Right kidney (tissue), 1 donor: ENCODE results near the gene ZCCHC24.

Experiments
- DNase-seq: peaks from one replicate; pipeline ENCODE4 v3.0.0-alpha.2; 2016

The ZCCHC24 gene

DNA sequence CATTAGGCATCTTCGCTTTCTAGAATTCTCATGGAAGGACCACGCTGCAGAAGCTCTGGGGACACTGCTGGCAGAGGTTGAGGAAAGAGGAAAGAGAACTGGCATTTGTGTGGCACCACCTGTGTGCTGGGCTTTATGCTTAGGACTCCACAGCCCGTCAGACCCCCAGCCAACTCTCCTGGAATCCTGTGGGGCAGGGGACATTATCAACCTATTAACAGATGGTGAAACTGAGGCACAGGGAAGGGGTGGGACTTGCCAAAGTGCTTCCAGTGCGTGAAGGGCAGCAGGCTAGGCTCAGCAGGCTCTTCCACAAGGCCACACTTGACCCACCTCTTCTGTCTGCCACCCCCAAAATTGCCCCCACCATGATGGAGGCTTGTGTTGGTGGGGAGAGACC is 46.8 kb downstream of the ZCCHC24 start:
- DNase-seq, result no peak

DNA sequence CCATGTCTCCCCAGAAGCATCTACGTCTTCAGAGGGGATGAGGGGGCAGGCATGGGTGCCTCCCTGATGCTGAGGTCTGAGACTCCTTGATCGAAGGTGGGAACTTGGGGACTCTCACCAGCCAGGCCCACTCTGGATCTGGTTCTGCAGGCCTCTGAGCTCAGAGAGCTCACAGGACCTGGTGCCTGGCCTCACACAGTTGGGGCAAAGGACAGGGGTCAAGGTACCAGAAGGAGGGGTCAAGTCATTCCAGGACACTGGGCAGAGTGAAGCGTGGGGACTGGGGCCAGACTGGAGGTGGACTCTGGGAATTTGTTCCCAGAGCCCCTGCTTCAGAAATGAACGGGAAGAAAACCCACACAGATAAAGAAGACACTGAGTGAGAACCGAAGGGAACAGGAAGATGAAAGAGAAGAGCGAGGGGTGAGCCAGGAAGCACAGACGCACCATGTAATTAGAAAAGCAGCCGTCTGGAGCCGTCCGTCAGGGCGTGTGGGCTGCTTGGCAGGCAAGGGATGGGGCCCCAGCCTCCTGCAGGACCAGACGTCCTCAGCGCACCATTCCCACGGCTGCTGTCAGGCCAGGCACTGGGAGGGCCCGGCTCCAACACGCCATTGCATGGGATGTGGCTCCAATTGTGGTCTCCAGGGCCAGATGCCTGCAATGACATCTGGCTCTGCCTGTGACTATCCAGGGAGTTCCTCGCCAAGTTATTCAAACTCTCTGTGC is 47.7 kb downstream of the ZCCHC24 start:
- DNase-seq, result no peak

DNA sequence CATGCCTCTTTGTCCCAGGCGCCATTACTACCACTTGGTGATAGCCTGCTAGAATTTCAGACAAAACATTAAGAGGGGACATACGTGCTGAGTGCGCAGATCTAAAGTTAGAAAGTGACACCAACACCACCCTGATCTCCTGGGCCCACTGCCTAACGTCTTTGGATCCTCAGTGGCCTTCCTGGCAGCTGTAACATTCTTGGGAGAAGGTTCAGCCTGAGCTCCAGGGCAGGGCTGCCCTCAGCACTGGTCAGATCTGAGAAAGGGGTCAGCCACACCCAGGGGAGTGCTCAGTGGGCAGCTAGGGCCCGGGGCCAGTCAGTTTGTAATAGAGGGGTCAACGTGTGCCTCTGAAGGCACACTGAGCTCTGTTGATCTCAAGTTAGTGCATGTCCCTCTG is 48.4 kb downstream of the ZCCHC24 start:
- no peak for DNase-seq

DNA sequence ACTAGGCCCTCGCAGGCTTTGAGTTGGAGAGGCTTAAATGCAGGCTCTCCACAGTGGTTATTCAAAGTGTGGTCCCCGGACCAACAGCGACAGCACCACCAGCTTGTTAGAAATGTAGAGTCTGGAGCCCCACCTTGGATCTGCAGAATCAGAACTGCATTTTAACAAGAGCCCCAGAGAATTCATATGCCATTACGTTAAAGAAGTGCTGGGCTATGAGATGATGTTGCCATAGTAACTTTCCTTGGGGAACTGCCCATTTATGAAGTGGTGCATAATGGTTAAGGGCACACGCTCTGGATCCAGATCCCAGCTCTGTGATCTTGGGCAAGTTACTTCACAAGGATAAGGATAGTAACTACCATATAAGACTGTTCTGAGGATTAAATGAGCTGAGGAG is 48.9 kb downstream of the ZCCHC24 start:
- no peak for DNase-seq

DNA sequence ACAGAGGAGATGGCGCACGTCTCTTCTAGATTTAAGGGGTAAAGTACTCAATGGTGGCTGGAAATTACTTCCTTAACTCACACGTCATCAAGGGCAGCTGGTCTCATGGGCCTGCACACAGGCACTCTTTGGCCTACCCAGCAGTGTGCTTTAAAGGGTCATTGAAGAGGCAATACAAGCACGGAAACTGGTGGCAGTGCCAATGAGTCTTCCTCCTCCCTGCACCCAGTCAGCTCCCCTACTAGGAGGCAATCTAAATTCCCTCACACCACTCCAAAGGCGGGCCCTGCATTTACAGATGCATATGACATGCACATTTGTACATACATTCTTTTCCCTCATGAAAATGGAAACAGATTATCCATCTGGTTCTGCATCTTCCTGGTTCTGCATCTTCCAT is 50.8 kb downstream of the ZCCHC24 start:
- DNase-seq, result no peak

DNA sequence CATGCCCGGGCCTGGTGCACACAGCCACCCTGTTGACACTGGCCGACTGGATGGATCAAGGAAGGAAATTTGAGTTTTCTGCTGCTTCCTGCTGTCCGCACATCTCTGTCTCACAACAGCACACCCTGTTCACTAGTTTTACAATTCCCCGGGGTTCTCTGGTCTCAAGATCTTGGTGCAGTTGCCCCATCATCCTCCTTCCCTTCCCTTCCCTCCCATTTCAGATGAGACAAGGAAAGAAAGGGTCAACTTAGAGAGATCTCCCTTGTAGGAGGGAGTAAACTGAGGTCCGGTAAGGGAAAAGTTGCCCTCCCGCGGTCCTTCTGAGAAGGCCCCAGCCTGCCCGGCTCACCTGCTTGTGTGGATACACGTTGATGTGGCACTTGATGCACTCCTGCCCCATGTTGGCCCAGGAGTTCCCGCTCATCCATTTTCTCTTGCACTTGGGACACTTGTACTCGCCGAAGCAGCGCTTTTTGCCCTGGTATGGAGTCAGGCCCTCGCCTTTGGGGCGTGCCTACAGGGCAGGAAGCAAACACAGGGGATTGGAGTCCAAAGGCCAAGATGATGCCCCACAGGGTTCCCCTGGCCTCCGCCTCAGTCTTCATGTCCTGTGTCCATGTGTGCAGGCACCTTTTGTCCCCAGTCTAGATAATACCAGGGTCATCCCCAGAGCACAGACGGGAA is 51.4 kb downstream of the ZCCHC24 start:
- no peak for DNase-seq

DNA sequence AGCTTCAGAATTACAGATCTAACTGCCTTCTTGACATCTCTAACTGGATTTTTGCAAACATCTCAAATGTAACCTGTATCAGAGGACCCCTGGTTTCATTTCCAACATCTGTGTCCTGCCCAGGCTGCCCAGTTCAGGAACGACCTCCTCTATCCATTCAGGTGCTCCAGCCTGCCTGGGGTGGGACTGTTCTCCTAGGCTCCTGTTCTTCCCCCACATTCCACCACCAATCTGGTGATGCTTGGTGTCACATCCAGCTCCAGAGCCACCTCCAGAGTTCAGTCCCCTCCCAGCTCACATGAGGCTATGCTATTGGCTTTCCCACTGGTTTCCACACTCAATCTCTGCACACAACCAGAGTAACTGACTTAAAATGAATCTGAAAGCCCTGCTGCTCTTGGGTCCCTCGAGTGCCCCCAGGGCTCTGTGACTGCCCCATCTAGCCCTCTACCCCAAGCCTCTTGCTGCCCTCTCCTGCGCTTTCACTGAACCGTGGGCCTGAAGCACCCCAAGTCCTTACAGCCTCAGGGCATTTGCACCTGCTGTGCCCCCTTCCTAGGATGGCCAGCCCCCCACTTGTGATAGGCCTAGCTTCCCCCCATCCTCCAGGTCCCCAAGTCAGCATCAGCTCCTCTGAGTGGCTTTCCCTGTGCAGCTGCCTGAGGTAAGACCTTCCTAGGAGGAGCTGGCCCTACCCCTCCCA is 52.1 kb downstream of the ZCCHC24 start:
- no peak for DNase-seq

DNA sequence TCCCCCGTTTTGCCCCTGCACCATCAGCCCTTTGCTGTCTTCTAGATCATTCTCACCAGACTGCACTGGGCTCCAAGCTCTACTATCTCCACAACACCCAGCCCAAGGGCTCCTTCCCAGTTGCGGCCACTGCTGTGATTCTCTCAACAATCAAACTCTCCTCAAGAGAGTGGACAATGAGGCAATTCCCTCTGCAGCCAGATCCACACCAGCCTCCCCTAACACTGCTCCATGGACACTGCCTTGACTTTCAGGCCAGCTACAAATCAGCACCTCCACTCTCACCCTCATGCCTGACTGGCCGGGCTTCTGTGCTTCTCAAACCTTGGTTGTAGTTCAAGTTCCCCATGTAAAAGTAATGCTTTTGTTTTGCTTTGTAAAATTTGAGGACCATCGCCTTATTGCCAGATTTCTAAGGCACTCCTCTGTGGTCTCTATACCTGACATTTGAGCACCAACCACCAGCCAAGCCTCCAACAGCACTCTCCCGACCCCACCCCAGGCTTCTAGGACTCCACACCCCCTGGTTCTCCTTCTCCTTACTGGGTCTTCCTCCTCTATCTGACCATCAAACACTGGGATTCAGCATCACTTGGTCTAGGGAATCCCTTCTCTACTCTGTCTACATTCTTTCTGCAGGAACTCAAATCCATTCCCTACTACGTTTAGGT is 52.8 kb downstream of the ZCCHC24 start:
- DNase-seq, result no peak

DNA sequence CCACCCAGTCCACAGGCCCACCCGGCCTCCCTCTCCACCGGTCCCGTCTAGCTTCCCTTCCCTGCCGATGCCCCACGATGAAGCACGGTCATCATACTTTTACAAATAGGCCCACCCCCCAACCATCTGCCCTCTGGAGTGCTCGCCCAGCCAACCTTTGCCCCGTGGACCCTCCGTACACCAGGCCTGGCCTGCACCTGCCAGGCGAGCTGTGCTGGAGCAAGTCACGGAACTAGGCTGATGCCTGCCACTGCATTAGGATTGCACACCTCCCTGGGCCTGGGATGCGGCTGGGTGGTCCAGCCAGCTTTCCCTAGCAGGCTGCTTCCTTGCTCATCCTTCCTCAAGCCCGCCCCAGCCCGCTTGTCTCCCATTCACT is 53.4 kb downstream of the ZCCHC24 start:
- no peak for DNase-seq

DNA sequence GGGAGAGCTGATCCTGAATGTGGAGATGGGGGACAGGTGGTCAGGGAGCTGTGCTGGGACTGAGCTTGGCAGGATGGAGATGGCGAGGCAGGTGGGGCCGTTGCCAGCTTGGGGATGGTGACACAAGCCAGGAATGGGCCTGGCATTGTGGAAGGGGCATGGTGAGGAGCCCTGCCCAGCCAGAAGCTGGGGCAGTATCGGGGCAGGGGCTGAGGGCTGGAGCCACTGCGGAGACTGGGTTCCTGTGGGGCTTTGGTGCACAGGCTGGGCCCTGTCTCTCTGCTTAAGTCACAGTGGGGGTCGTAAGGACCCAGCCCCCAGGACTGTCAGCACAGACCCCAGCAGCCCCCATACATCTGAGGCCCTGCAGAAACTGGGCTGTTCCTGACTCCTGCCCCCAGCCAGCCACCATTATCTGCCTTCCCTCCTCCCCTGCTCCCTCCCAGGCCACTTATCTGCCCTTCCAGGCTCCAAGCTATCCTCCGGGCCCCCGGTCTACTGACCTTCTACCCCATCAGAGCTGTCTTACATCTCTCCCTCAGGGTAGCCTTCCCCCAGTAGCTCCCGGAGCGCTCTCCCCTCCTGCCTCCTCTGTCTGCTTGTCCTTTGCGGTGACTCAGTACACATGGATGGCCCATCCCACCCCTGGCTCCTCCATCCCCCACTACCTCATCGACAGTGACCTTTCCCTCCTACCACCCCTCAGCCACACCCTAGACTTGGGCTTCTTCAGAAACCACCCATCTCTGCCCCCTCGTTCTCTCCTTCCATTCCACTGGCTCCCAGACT is 54.0 kb downstream of the ZCCHC24 start:
- no peak for DNase-seq

DNA sequence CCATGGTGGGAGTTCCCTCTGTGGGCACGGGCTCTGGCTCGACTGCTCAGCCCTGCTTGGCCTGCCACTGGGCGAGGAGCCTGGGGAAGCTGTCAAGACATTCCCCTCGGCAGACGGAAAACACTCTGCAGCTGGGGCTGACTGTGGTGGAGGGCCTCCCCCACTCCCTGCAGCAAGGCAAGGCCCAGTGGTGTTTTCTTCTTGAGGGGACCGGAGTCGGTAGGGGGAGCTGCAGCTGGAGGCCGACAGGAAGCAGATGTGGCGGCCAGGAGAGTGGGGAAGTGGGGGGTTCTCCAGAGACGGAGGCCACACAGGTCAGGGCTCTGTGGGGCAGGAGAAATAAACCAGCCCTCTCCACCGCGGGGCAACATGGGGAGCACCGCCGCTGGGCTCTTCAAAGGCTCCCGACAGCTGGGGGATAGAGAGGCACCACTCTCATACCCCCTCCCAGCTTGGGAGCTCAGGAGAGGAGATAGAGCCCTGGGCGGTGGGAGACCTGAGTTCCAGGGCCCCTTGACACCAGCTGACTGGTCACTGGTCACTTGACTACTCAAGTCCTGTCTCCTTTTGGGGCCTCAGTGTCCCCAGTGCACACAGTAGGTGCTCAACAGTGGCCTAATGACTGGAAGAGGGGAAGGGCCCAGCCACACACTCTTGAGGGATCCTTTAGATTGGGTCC is 54.7 kb downstream of the ZCCHC24 start:
- DNase-seq, result no peak

DNA sequence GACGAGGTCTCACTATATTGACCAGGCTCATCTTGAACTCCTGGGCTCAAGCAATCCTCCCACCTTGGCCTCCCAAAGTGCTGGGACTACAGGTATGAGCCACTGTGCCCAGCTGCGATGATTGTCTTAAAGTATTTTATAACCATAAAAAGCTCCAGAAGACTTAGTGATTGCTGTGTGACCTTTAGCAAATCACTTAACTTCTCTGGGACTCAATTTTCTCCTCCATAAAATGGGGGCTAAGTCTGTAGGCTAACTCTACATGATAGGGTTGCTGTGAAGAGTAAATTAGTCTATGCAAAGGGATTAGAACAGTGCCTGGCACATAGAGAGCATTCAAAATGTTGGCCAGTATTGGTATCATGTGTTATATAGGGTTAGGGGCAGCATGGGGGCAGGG is 55.4 kb downstream of the ZCCHC24 start:
- no peak for DNase-seq

DNA sequence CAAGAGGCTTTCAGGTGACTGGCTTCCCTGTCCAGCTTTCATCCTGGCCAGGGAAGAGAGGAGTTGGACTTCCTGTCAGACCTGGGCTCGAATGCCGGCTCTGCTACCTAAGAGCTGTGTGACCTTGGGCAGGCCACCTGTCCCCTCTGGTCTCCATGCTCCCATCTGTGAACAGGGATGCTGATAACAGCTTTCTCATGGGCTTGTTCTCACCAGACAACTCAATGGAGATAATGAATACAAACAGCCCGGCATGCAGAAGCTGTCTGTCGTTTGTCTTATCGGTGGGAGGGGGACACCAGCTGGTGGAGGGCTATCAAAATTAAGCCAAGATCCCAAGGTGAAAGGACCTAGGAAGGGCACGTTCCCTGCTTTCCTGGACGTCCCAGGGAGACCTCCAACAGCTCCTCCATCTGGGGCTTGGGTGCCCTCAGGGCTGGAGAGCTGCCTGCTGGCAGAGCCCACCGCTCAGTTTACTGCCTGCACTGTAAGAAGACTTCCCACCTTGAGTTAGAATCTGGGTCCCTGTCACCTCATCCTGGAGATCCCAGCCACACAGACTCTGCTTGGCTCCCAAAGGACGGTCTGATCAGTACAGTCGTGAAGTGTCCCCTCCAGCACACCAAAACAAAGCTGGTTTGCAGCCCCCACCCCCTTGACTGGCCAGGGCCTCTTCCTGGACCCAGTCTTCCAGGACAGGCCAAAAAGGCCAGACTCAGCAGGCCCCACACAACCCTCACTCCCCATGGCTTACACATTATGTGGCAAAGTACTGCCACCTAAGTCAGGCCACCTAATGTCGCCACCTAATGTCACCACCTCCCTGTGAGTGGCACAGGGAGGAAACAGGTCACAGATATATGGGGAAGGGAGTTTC is 57.2 kb downstream of the ZCCHC24 start:
- DNase-seq, result no peak

DNA sequence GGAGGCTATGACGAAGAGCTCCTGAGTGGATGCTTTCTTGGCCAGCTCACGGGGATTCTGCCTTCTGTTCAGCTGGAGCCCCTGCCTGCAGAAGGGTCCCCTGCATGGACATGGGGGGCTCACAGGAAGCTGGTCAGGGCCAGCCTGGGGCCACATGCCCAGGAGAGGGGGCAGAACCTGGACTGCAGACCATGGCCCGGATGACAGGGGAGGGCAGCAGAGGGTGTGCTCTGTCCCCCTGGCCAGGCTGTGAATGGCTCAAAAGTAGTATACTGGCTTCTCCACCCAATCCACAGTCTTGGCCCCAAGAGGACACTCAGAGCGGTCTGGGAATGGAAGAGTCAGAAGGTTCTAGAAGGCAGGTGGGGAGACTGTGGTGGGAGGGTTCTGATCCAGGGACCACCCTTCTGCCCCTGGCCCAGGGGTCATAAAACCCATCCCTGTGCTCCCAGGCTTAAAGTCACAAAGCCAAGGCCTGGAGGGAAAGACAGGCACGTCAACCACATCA is 57.9 kb downstream of the ZCCHC24 start:
- DNase-seq, result no peak

DNA sequence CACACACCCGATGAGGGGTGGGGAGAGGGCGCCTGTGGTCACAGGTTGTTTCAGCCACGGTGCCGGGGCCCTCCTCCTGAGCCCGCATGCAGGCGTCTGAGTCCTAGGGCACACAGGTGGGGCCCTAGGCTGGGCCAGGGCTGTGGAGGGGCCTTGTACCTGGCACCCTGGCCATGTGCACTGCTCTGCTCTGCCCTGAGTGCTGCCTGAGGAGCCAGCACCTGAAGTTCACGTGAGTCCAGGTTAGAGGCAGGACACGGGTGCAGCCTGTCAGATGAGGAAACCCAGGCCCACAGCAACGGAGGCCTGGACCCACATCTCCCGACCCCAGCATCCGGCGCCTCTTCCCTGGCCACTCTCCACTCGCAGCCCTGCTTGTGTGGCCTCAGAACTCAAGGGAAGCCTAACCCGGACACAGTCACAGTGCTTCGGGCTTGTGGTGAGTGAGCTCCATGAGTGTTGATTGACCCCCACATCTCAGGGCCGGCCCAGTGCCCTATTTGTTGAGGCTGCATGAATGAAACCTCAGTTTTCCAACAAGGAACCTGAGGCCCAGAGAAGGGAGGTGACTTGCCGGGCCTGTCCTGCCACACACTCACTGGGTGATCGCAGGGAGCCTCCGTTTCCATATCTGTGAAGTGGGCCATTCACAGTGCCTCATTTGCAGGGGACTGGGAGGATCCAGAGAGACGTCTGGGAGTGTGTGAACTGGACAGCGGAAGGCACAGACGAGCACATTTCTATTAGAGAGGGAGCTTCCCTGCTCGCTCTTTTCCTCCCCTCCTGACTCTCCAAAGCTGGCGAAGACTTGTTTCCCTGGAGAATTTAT is 58.6 kb downstream of the ZCCHC24 start:
- DNase-seq, result no peak

DNA sequence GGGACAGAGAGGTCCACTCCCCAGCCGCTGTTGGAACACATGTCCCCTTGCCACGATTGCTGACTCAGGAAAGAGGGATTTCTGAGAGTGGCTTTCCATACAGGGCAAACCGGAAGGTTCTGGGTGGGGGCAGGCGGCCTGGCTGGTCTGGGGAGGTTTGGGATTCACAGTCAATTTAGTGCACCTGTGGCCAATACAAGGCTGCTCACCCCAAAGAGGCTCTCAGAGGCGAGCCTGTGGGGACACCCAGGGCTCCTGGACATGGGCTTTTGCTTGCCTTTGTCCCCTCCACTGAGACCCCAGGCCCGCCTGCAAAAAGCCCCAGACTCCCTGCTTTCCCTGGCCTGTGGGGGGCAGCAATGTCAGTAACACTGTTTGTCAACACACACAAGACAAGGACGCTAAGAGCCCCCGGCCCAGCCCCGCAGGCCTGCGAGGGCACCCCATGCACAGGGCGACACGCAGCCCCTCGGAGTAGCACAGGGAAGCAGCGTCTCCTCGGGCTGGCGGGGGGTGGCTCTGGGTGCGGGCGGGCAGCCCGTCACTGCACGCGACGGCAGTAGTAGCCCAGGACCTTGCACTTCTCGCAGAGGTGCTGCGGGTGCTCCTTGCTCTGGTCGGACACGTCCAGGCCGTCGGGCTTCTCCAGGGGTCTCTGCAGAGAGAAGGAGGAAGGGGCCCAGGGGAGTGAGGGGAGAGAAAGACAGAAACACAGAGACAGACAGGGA is 59.5 kb downstream of the ZCCHC24 start:
- no peak for DNase-seq

DNA sequence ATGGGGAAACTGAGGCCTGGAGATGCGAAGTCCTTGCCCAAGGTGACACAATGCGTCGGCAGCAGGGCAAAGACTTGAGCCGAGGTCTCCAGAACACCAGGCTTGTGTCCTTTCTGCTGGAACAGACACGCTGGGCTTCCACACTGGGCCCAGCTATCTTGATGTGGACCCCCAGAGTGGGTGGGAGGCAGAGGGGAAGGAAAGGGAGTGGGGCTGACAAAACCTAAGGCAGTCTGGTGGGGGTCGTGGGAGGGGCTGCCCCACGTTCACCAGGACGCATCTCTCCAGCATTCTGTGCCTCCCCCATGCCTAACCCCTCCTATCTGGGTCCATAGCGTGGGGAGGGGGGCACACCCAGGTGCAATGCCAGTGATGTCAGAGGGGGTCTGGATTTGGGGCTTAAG is 60.0 kb downstream of the ZCCHC24 start:
- no peak for DNase-seq

DNA sequence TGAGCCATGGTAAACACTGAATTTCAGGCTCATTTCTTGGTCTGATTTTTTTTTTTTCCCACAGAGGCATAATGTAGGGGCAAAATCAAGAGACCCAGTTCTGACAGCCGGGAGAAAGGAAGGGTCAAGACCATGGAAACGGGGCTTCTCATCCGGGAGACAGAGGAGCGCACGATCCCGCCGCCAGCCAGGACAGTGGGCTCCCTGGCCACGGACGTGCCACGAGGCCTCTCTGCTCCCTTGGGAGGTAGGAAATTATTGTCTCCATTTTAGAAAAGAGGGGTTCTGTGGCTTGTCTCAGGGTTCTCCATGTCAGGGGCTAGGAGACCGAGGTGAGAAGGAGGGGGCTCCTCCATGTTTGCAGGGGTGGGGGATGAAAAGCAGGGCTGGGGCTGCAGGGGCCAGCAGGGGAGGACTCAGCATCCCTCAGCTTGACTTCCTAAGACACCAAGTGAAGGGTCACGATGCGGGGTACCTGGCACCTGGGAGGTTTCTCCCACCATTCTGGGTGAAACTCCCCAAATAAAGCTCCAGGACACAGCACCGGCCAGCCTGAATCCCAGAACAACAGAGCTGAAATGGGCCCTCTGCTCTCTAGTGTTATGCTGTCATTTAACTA is 60.5 kb downstream of the ZCCHC24 start:
- no peak for DNase-seq
